A549 treated with dexamethasone at 1 μM for 4 hours (cell line): ENCODE measurements around the gene RSAD2. TPM values are rescaled to one million over a fixed set of nuclear protein-coding genes. Genes with fewer than 3 reads are reported as not detected.

Source experiments
- total RNA-seq: library from RNA; stranded (reverse); fragments of 200-300 nt; extraction: Qiagen RNA extraction; gene quantifications from 5 replicates; pipeline ENCODE4 v1.2.3, GENCODE V29; 2022

RSAD2 gene, protein sequence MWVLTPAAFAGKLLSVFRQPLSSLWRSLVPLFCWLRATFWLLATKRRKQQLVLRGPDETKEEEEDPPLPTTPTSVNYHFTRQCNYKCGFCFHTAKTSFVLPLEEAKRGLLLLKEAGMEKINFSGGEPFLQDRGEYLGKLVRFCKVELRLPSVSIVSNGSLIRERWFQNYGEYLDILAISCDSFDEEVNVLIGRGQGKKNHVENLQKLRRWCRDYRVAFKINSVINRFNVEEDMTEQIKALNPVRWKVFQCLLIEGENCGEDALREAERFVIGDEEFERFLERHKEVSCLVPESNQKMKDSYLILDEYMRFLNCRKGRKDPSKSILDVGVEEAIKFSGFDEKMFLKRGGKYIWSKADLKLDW
- total RNA-seq: 0.12 to 0.27 TPM (median 0.18 TPM) in 5 replicates

DNA sequence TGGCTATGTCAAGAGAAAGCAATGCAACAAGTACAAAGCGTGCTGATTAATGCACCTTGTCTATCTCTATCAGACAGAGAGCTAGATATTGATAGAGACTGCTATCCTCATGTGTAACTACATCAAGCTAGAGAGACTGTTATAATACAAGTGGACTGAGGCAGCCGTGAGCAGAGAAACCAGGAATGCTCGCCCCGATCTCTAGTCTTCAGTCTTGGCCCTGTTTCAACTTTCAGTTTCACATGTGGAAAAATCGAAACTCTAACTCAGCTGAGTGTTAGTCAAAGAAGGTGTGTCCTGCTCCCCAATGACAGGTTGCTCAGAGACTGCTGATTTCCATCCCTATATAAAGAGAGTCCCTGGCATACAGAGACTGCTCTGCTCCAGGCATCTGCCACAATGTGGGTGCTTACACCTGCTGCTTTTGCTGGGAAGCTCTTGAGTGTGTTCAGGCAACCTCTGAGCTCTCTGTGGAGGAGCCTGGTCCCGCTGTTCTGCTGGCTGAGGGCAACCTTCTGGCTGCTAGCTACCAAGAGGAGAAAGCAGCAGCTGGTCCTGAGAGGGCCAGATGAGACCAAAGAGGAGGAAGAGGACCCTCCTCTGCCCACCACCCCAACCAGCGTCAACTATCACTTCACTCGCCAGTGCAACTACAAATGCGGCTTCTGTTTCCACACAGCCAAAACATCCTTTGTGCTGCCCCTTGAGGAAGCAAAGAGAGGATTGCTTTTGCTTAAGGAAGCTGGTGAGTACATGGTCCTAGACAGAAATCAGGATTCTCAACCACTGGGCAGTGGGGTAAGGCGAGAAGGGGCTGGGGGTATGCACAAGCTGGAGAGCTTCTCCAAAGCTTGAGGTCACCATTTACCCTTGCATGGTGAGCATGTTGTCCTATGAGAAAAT lies at the start of gene RSAD2:
RSAD2 (plus strand) TSS at position 376 of the 903 bp plus-strand sequence; CDS start at position 400, 24 bp downstream.

DNA sequence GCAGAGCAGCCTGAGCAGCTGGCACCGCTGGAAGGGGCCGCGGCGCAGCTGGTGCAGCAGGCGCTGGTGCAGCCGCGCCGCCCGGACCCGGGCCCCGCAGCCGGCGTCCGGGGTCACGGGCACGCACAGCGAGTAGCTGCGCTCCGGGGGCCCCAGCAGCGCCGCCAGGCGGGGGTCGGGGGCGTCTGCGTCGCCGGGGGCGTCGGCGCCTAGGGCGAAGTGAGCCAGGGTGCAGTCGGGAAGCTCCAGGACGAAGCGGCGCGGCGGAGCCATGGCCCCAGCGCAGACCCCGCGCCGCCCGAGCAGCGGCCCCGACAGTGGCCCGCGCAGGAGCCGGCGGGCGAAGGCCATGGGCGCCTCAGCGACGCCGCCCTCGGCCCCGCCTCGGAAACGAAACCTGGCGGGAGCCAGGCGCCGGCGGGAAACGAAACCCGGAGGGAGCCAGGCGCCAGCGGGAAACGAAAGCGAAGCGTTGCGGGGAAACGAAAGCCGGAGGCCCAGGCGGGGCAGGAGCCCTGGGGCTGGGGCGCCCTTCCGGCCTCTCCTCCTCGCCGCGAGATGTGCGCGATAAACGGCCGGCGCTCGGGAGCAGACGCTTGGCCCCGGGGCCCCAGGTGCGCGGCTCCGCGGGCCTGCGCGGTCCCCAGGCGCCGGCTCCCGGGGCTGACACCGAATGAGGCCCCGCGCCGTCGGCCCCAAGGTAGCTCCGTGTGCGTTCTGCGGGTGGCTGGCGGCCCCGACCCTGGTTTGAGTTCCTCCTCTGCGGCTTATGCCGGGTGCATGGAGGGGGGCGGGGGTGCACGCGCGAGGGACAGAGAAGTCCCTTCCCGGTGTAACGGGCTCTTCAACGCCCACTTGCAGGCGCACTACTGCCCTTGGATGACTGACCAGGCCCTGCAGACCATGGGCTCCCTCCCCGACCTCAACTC lies 12.0 kb upstream of the RSAD2 start, which contains the start of gene CMPK2:
CMPK2 (minus strand) TSS at position 562 of the 929 bp plus-strand sequence; CDS start at position 351, 211 bp downstream.

DNA sequence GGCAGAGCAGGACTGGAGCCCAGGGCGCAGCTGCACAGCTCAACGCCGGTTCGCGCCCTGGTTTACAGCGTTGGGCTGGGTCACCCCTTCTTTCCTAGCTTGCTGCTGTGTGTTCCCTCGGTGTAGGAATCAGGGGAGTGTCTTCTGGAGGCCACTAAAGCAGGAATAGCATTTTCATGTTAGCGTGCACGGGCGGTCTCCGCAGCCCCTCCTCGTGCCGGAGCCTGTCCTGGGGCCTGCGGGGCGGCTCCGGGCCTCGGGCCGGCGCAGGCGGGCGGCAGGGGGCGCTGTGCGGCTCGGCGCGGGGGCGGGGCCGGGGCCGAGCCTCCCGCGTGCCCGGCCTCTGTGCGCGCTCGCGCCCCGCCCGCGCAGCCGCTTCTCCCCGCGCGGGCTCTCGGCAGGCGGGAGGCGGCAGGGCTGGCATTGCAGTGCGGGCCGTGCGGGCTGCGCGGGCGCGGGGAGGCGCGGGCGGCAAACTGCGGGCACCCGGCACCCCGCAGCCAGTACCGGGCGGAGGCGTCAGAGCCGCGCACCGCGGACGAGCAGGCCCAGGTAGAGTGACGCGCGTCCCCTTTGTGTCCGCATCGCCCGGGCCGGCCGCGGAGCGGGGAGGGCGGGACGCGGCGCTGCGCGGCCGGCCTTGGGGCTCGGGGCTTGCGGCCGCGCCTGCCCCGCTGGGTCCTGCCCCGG lies 39.6 kb downstream of the RSAD2 start, which contains the start of gene RNF144A:
RNF144A (plus strand) TSS at position 342 of the 690 bp plus-strand sequence. CDS start 79,515 bp downstream, outside the sequence.

Other genes starting within 250 kb of the RSAD2 start
- gene CMPK2, start 11.9 kb upstream of the RSAD2 start, total RNA-seq: 0.36 to 0.98 TPM (median 0.69 TPM) in 5 replicates
- 7.1 to 10.6 TPM (median 10.2 TPM) in 5 replicates for gene RNF144A, start 39.6 kb downstream of the RSAD2 start, total RNA-seq